PC-3 (cell line): Measurements from ENCODE around the gene C16orf96. TPM values are rescaled to one million over a fixed set of nuclear protein-coding genes. Genes with fewer than 3 reads are reported as not detected.

Experiments used
- ATAC-seq: fragments of 200-7000 bp; cut with Tn5 transposase; 2 replicates; pipeline ENCODE4 v1.9.1; 2020; ENCODE audit warnings: mild to moderate bottlenecking, moderate library complexity
- BruUV-seq: library from RNA; stranded (reverse); fragments of 400-500 nt; replicated peaks from 2 replicates; lab custom pipeline; 2021; lab: Mats Ljungman, UMichigan
- CTCF ChIA-PET: fragments of 300-600 bp; sonication (Branson Sonifier 250); formaldehyde crosslinking; loops from one replicate; lab custom pipeline; 2022; ENCODE audit warnings: antibody characterized with exemption; lab: Charles Lee
- POLR2A ChIA-PET: fragments of 300-600 bp; sonication (Branson Sonifier 250); formaldehyde crosslinking; loops from one replicate; lab custom pipeline; 2022; ENCODE audit warnings: antibody characterized with exemption; ENCODE audit not compliant: unreplicated experiment; lab: Charles Lee
- DNase-seq: peaks from one replicate; pipeline ENCODE4 v3.0.0-alpha.2; 2015
- H2AFZ ChIP-seq: fragments of 300-600 bp; sonication (generic); 2 replicates; pipeline ENCODE4 v1.6.0; 2016; ENCODE audit warnings: antibody characterized with exemption, low read length
- H3F3A ChIP-seq: fragments of 300-600 bp; sonication (generic); one replicate; pipeline ENCODE4 v1.6.0; 2017; ENCODE audit warnings: antibody characterized with exemption, low read length, control low read depth, mild to moderate bottlenecking; ENCODE audit not compliant: unreplicated experiment
- H3K27ac ChIP-seq: fragments of 300-600 bp; sonication (generic); 2 replicates; pipeline ENCODE4 v1.5.1; 2016; ENCODE audit warnings: mild to moderate bottlenecking, low read length
- H3K27me3 ChIP-seq: fragments of 300-600 bp; sonication (generic); 2 replicates; pipeline ENCODE4 v1.6.1; 2016; ENCODE audit warnings: low read length, mixed read lengths
- H3K36me3 ChIP-seq: fragments of 300-600 bp; sonication (generic); 2 replicates; pipeline ENCODE4 v1.6.1; 2016; ENCODE audit warnings: low read depth, mixed run types, low read length, mixed read lengths
- H3K4me1 ChIP-seq: fragments of 300-600 bp; sonication (generic); 2 replicates; pipeline ENCODE4 v1.5.1; 2016; ENCODE audit warnings: low read length; ENCODE audit not compliant: insufficient read depth
- H3K4me2 ChIP-seq: fragments of 300-600 bp; sonication (generic); 2 replicates; pipeline ENCODE4 v1.6.0; 2016; ENCODE audit warnings: low read length
- H3K4me3 ChIP-seq: fragments of 300-600 bp; sonication (generic); 2 replicates; pipeline ENCODE4 v1.5.1; 2016; ENCODE audit warnings: mild to moderate bottlenecking, low read length, mixed read lengths
- H3K79me2 ChIP-seq: fragments of 300-600 bp; sonication (generic); 2 replicates; pipeline ENCODE4 v1.6.1; 2017; ENCODE audit warnings: low read length, mixed read lengths
- H3K9ac ChIP-seq: fragments of 300-600 bp; sonication (generic); 2 replicates; pipeline ENCODE4 v1.6.0; 2016; ENCODE audit warnings: mild to moderate bottlenecking, low read length
- H3K9me2 ChIP-seq: fragments of 300-600 bp; sonication (generic); replicated peaks from 2 replicates; pipeline ENCODE4 v1.6.1; 2016; ENCODE audit warnings: mixed run types, low read length, mixed read lengths
- H3K9me3 ChIP-seq: fragments of 300-600 bp; sonication (generic); 2 replicates; pipeline ENCODE4 v1.6.1; 2016; ENCODE audit warnings: low read length, mixed read lengths
- H4K20me1 ChIP-seq: fragments of 300-600 bp; sonication (generic); 2 replicates; pipeline ENCODE4 v1.6.1; 2016; ENCODE audit warnings: low read length, mixed read lengths
- EZH2 ChIP-seq: fragments of 300-600 bp; sonication (generic); IDR thresholded peaks from one replicate; pipeline ENCODE4 v1.6.1; 2017; ENCODE audit warnings: antibody characterized with exemption, mild to moderate bottlenecking, low read length; ENCODE audit not compliant: unreplicated experiment
- EZH2phosphoT487 ChIP-seq: fragments of 300-600 bp; sonication (generic); IDR thresholded peaks from 2 replicates; pipeline ENCODE4 v1.6.1; 2018; ENCODE audit warnings: mild to moderate bottlenecking, antibody characterized with exemption, low read length, borderline replicate concordance
- intact Hi-C: fragments of 100-400 bp; cut with micrococcal nuclease; formaldehyde crosslinking; loops from 2 replicates; pipeline ENCODE4 v1.9.0; 2023
- total RNA-seq: library from RNA; depleted of rRNA; stranded (reverse); fragments of >200 nt; gene quantifications from 2 replicates; pipeline ENCODE4 v1.2.3, GENCODE V29; 2014
- TF ChIP-seq, protein P1 (sequence below): fragments of 300-600 bp; sonication (generic); conservative IDR thresholded peaks from 2 replicates; pipeline ENCODE4 v1.5.1; 2017; ENCODE audit warnings: antibody characterized with exemption, low read depth, mild to moderate bottlenecking, low read length

Gene C16orf96
- total RNA-seq, 1 experiment from 2014 or later, result not detected

- no TSS peak for BruUV-seq
- TF ChIP-seq, protein P1, sequence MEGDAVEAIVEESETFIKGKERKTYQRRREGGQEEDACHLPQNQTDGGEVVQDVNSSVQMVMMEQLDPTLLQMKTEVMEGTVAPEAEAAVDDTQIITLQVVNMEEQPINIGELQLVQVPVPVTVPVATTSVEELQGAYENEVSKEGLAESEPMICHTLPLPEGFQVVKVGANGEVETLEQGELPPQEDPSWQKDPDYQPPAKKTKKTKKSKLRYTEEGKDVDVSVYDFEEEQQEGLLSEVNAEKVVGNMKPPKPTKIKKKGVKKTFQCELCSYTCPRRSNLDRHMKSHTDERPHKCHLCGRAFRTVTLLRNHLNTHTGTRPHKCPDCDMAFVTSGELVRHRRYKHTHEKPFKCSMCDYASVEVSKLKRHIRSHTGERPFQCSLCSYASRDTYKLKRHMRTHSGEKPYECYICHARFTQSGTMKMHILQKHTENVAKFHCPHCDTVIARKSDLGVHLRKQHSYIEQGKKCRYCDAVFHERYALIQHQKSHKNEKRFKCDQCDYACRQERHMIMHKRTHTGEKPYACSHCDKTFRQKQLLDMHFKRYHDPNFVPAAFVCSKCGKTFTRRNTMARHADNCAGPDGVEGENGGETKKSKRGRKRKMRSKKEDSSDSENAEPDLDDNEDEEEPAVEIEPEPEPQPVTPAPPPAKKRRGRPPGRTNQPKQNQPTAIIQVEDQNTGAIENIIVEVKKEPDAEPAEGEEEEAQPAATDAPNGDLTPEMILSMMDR, result no peak
- no peak for TF ChIP-seq EZH2
- no peak for TF ChIP-seq EZH2phosphoT487
- H3K79me2 ChIP-seq, result peaks cover 68% of the 10 kb centered on the region
Observed at GRCh38 chr16:4636196-4636595, 80.1 kb downstream of the C16orf96 start.

GRCh38 chr16:4637501-4638166 is 81.5 kb downstream of the C16orf96 start:
- no peak for TF ChIP-seq EZH2phosphoT487
- TF ChIP-seq, protein P1, result no peak
- no peak for TF ChIP-seq EZH2
- H3K79me2 ChIP-seq, result peaks cover 64% of the 10 kb centered on the region
- H3K9me3 ChIP-seq, result no peaks in the 10 kb centered on the region
- no peak for ATAC-seq
- no peaks in the 10 kb centered on the region for H3F3A ChIP-seq
- H3K27ac ChIP-seq, result no peak overlapping the region
- H2AFZ ChIP-seq, result no peak overlapping the region
- H3K9me2 ChIP-seq, result no peaks in the 10 kb centered on the region
- no peak overlapping the region for H3K4me3 ChIP-seq
- intact Hi-C loops, result no loop called here
- no peaks in the 10 kb centered on the region for H4K20me1 ChIP-seq
- no TSS peak for BruUV-seq
- no peaks in the 10 kb centered on the region for H3K4me1 ChIP-seq
- CTCF ChIA-PET, result no interaction called here
- DNase-seq, result no peak
- no peak overlapping the region for H3K9ac ChIP-seq
- H3K4me2 ChIP-seq, result no peak overlapping the region
- no peaks in the 10 kb centered on the region for H3K27me3 ChIP-seq
- no peaks in the 10 kb centered on the region for H3K36me3 ChIP-seq
- POLR2A ChIA-PET, result no interaction called here

More at GRCh38 chr16:4636196-4636595, 80.1 kb downstream of the C16orf96 start:
- Histone ChIP-seq H3K27me3 (no peaks in the 10 kb centered on the region), H3K9me2 (no peaks in the 10 kb centered on the region), H3K27ac (no peak overlapping the region), H3K9me3 (peaks cover 6% of the 10 kb centered on the region), H3K9ac (no peak overlapping the region), H3K4me3 (no peak overlapping the region), H3K36me3 (peaks cover 3% of the 10 kb centered on the region; the same call in 1 of the 2 replicates), H2AFZ (no peak overlapping the region), H4K20me1 (no peaks in the 10 kb centered on the region), H3K4me1 (no peaks in the 10 kb centered on the region), H3F3A (no peaks in the 10 kb centered on the region), H3K4me2 (no peak overlapping the region)
- no peak for ATAC-seq
- intact Hi-C loops, result no loop called here
- no peak for DNase-seq
- POLR2A ChIA-PET, result no interaction called here
- CTCF ChIA-PET, result no interaction called here

GRCh38 chr16:4639899-4640509 is 83.9 kb downstream of the C16orf96 start:
- no peak overlapping the region for H3K4me3 ChIP-seq
- POLR2A ChIA-PET, result no interaction called here

More at GRCh38 chr16:4639899-4640509, 83.9 kb downstream of the C16orf96 start:
- H3K4me2 ChIP-seq, result no peak overlapping the region
- no peaks in the 10 kb centered on the region for H4K20me1 ChIP-seq
- TF ChIP-seq EZH2, result no peak
- TF ChIP-seq, protein P1, result no peak
- no peak for TF ChIP-seq EZH2phosphoT487
- H3K9me2 ChIP-seq, result no peaks in the 10 kb centered on the region
- no peaks in the 10 kb centered on the region for H3F3A ChIP-seq
- no TSS peak for BruUV-seq
- H3K27me3 ChIP-seq, result no peaks in the 10 kb centered on the region
- no peaks in the 10 kb centered on the region for H3K4me1 ChIP-seq
- ATAC-seq, result no peak
- H3K9ac ChIP-seq, result no peak overlapping the region
- H2AFZ ChIP-seq, result no peak overlapping the region
- H3K36me3 ChIP-seq, result no peaks in the 10 kb centered on the region
- no peaks in the 10 kb centered on the region for H3K9me3 ChIP-seq
- no peak overlapping the region for H3K27ac ChIP-seq
- DNase-seq, result no peak
- intact Hi-C loops, result no loop called here
- CTCF ChIA-PET, result no interaction called here
- peaks cover 58% of the 10 kb centered on the region for H3K79me2 ChIP-seq
